Measurements from ENCODE around the gene KMT5B. TPM values are rescaled to one million over a fixed set of nuclear protein-coding genes. Genes with fewer than 3 reads are reported as not detected.

Gene KMT5B
- total RNA-seq, 1 donor from 2014 or later = 38.0 TPM

GRCh38 chr11:68258363-68258765, 45.3 kb upstream of the KMT5B start:
- no peak overlapping the region for H3K9ac ChIP-seq (ENCODE audit: low read length)
- H3K27me3 ChIP-seq (ENCODE audit: insufficient read depth, low read length) = no peaks in the 10 kb centered on the region
- H3K4me3 ChIP-seq (ENCODE audit: insufficient read depth, low read depth, low read length) = no peak overlapping the region
- FAIRE-seq (no peak), DNase-seq (ENCODE audit: low read depth) (no peak)
- no peak overlapping the region for H3K4me2 ChIP-seq (ENCODE audit: low read length)
- no peaks in the 10 kb centered on the region for H3K79me2 ChIP-seq (ENCODE audit: insufficient read depth, low read length)
- Mint-ChIP-seq H3K9me3 (ENCODE audit: unreplicated experiment) (no peaks in the 10 kb centered on the region), H3K27me3 (ENCODE audit: low read depth, unreplicated experiment) (no peaks in the 10 kb centered on the region), H3K36me3 (ENCODE audit: low read depth, unreplicated experiment) (peaks cover 16% of the 10 kb centered on the region), H3K27ac (ENCODE audit: unreplicated experiment) (no peak overlapping the region), H3K4me1 (ENCODE audit: low read depth, unreplicated experiment) (peaks cover 3% of the 10 kb centered on the region), H3K4me3 (ENCODE audit: unreplicated experiment) (no peak overlapping the region)
- H3K36me3 ChIP-seq (ENCODE audit: insufficient read depth, low read length) = peaks cover 4% of the 10 kb centered on the region
- H3K4me1 ChIP-seq (ENCODE audit: insufficient read depth, low read length) = peaks cover 22% of the 10 kb centered on the region
- H2AFZ ChIP-seq (ENCODE audit: low read depth, low read length) = no peak overlapping the region
- no peak for TF ChIP-seq CTCF (IDR thresholded peaks at IDR 0.05; ENCODE audit: insufficient read depth, low read depth, low read length)
- no peak for TF ChIP-seq EZH2 (IDR thresholded peaks at IDR 0.05; ENCODE audit: insufficient read depth, low read length)
- no peaks in the 10 kb centered on the region for H3K9me3 ChIP-seq (ENCODE audit: insufficient read depth, low read depth, low read length)
- no peak overlapping the region for H3K27ac ChIP-seq (ENCODE audit: low read depth, low read length)
- peaks cover 31% of the 10 kb centered on the region for H4K20me1 ChIP-seq (ENCODE audit: insufficient read depth, low read length)

- Histone ChIP-seq H3K4me1 (ENCODE audit: insufficient read depth, low read length) (peaks cover 22% of the 10 kb centered on the region), H3K27ac (ENCODE audit: low read depth, low read length) (no peak overlapping the region), H3K9ac (ENCODE audit: low read length) (no peak overlapping the region), H4K20me1 (ENCODE audit: insufficient read depth, low read length) (peaks cover 24% of the 10 kb centered on the region), H3K4me3 (ENCODE audit: insufficient read depth, low read depth, low read length) (no peak overlapping the region), H3K4me2 (ENCODE audit: low read length) (peak overlapping the region; percentile 67), H3K27me3 (ENCODE audit: insufficient read depth, low read length) (no peaks in the 10 kb centered on the region), H2AFZ (ENCODE audit: low read depth, low read length) (peak overlapping the region; percentile 80), H3K9me3 (ENCODE audit: insufficient read depth, low read depth, low read length) (no peaks in the 10 kb centered on the region), H3K36me3 (ENCODE audit: insufficient read depth, low read length) (no peaks in the 10 kb centered on the region), H3K79me2 (ENCODE audit: insufficient read depth, low read length) (no peaks in the 10 kb centered on the region)
- H3K27ac Mint-ChIP-seq (ENCODE audit: unreplicated experiment) = no peak overlapping the region
- DNase-seq (ENCODE audit: low read depth) (peak; percentile 67), FAIRE-seq (no peak)
- no peaks in the 10 kb centered on the region for H3K27me3 Mint-ChIP-seq (ENCODE audit: low read depth, unreplicated experiment)
- H3K9me3 Mint-ChIP-seq (ENCODE audit: unreplicated experiment) = no peaks in the 10 kb centered on the region
- no peak for TF ChIP-seq EZH2 (IDR thresholded peaks at IDR 0.05; ENCODE audit: insufficient read depth, low read length)
- peak; percentile 70 for TF ChIP-seq CTCF (IDR thresholded peaks at IDR 0.05; ENCODE audit: insufficient read depth, low read depth, low read length)
- peaks cover 11% of the 10 kb centered on the region for H3K36me3 Mint-ChIP-seq (ENCODE audit: low read depth, unreplicated experiment)
- H3K4me1 Mint-ChIP-seq (ENCODE audit: low read depth, unreplicated experiment) = peaks cover 3% of the 10 kb centered on the region
- H3K4me3 Mint-ChIP-seq (ENCODE audit: unreplicated experiment) = no peak overlapping the region
These were observed 44.6 kb upstream of the KMT5B start for GRCh38 chr11:68257477-68258362.

GRCh38 chr11:68256331-68256741, 43.2 kb upstream of the KMT5B start:
- no peaks in the 10 kb centered on the region for H3K27me3 Mint-ChIP-seq (ENCODE audit: low read depth, unreplicated experiment)
- Histone ChIP-seq H3K27me3 (ENCODE audit: insufficient read depth, low read length) (no peaks in the 10 kb centered on the region), H3K27ac (ENCODE audit: low read depth, low read length) (peak overlapping the region; percentile 42), H3K9me3 (ENCODE audit: insufficient read depth, low read depth, low read length) (no peaks in the 10 kb centered on the region), H3K4me1 (ENCODE audit: insufficient read depth, low read length) (peaks cover 22% of the 10 kb centered on the region), H2AFZ (ENCODE audit: low read depth, low read length) (peak overlapping the region; percentile 44), H3K4me2 (ENCODE audit: low read length) (peak overlapping the region; percentile 67), H3K9ac (ENCODE audit: low read length) (peak overlapping the region; percentile 30), H3K79me2 (ENCODE audit: insufficient read depth, low read length) (no peaks in the 10 kb centered on the region), H3K36me3 (ENCODE audit: insufficient read depth, low read length) (no peaks in the 10 kb centered on the region), H3K4me3 (ENCODE audit: insufficient read depth, low read depth, low read length) (no peak overlapping the region), H4K20me1 (ENCODE audit: insufficient read depth, low read length) (peaks cover 10% of the 10 kb centered on the region)
- FAIRE-seq (no peak), DNase-seq (ENCODE audit: low read depth) (no peak)
- TF ChIP-seq EZH2 (IDR thresholded peaks at IDR 0.05; ENCODE audit: insufficient read depth, low read length) (no peak), CTCF (IDR thresholded peaks at IDR 0.05; ENCODE audit: insufficient read depth, low read depth, low read length) (no peak)
- peak overlapping the region; percentile 54 for H3K27ac Mint-ChIP-seq (ENCODE audit: unreplicated experiment)
- H3K4me1 Mint-ChIP-seq (ENCODE audit: low read depth, unreplicated experiment) = peaks cover 3% of the 10 kb centered on the region
- H3K9me3 Mint-ChIP-seq (ENCODE audit: unreplicated experiment) = no peaks in the 10 kb centered on the region
- no peak overlapping the region for H3K4me3 Mint-ChIP-seq (ENCODE audit: unreplicated experiment)
- H3K36me3 Mint-ChIP-seq (ENCODE audit: low read depth, unreplicated experiment) = peaks cover 5% of the 10 kb centered on the region

Data from astrocyte (in vitro differentiated cells and primary cell).